ENCODE measurements around the gene GRM7.

GRM7 gene

DNA sequence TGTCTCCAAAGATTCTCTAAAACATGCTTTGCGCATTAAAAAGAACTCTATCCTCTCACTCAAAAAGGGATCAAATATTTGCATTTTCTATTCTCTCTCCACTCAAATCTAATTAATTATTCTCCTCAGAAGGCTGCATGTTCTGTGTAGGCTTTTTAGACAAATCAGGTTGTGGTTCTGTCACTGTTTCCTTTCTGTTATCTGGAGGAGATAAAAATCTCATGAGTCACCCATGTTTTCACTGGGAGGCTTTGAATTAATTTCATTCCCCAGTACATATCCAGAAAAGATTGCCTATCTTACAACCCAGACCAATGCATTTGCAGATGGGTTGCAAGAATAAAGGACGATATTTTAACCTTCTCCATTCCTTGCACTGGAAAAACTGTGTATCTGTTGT lies 446.5 kb downstream of the GRM7 start:
- TF ChIP-seq, protein P1, sequence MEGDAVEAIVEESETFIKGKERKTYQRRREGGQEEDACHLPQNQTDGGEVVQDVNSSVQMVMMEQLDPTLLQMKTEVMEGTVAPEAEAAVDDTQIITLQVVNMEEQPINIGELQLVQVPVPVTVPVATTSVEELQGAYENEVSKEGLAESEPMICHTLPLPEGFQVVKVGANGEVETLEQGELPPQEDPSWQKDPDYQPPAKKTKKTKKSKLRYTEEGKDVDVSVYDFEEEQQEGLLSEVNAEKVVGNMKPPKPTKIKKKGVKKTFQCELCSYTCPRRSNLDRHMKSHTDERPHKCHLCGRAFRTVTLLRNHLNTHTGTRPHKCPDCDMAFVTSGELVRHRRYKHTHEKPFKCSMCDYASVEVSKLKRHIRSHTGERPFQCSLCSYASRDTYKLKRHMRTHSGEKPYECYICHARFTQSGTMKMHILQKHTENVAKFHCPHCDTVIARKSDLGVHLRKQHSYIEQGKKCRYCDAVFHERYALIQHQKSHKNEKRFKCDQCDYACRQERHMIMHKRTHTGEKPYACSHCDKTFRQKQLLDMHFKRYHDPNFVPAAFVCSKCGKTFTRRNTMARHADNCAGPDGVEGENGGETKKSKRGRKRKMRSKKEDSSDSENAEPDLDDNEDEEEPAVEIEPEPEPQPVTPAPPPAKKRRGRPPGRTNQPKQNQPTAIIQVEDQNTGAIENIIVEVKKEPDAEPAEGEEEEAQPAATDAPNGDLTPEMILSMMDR (IDR thresholded peaks at IDR 0.05) = no peak
- Histone ChIP-seq H3K4me3 (no peak overlapping the region), H3K27ac (no peak overlapping the region)
- no peak for DNase-seq (ENCODE audit: low spot score)

DNA sequence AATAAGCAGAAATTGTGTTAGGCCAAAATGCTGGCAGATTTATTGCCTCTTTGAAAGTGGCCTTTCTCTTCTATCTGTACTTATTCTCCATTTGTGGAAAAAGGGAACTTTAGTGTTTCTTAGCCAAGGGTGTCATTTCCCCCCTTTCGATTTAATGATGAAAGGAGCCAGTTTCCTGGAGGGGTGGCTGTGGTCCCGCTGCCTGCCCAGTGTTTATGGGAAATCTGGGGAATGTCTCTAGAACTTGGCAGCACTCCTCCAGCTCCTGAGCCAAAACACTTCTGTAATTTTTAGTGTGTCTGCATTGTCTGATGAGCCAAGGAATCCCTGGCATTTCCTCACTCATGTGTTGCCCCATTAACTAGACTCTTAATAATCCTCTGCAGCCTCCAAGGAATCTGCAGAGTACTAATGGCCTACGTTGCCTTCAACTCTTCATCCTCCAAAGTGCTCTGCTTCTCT lies 448.8 kb downstream of the GRM7 start:
- TF ChIP-seq, protein P1 (IDR thresholded peaks at IDR 0.05) = no peak
- no peak overlapping the region for H3K27ac ChIP-seq
- H3K4me3 ChIP-seq = no peak overlapping the region
- no peak for DNase-seq (ENCODE audit: low spot score)

DNA sequence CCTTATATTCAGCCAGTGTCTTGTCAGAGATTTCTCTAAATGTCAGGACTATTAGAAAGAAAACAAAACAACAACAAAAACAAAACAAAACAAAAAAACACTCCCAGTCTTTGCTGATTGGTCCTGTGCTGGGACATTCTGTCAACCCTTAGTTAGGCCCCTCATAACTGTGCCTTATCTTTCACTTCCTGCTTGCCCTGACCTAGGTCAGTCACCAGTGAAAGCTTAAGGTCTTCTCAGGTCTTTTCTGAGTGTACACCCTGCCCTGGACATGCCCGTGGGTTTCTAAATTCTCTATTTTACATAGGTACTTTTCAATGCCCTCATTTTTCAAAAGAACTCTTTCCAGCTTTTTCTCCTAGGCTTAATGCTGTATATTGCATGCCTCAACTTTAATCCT lies 454.1 kb downstream of the GRM7 start:
- no peak for DNase-seq (ENCODE audit: low spot score)
- TF ChIP-seq, protein P1 (IDR thresholded peaks at IDR 0.05) = no peak
- Histone ChIP-seq H3K4me3 (no peak overlapping the region), H3K27ac (no peak overlapping the region)

DNA sequence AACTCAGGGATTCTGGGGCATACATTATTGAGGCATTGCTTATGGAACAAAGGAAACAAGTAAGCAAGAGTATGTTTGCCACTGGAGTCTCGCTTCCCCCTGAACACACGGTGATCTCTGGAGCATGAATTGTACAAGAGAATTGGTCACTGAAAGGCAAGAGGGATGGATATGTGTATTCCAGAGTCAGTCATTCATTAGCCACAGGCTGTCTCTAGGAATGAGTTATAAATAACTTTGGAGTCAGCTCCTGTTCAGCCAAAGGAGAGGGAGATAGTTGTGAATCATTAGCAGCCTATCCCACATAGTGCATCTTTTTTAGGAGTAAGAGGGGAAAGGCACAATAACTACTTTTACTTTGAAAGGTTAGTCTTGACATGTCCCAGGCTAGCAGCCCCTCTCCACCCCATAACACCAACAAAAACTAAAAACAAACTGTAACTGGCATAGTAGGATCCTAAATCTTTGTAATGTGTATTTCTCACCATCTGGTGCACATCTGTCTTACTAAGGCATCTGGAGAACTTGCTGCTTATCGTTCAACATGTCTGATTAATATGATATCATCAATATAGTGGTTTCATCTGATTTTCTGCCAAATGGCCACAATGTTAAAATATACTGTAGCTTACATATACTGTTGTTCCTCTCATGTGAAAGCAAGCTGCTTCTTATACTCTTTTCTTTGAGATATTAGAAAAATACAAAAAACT lies 462.2 kb downstream of the GRM7 start:
- DNase-seq (ENCODE audit: low spot score) = no peak
- Histone ChIP-seq H3K4me3 (no peak overlapping the region), H3K27ac (no peak overlapping the region)
- TF ChIP-seq, protein P1 (IDR thresholded peaks at IDR 0.05) = no peak

DNA sequence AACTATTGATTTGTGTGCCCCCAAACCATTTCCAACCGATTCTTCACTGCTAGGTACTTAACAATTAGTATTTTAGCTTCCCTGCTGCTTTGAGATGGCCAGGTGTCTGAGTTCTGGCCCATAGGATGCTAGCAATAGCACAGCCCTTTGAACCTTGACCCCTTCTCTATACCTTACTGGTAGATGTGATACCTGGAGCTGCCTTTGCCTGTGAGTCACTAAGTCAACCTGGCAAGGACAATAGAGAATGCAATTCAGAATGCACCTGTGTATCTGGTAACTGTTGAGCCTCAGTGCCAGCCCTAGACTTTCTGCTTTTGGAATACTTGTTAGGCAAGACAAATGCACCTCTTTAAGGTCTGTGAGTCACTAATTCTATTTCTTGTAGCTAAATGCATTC lies 467.4 kb downstream of the GRM7 start:
- no peak for DNase-seq (ENCODE audit: low spot score)
- Histone ChIP-seq H3K27ac (no peak overlapping the region), H3K4me3 (no peak overlapping the region)
- TF ChIP-seq, protein P1 (IDR thresholded peaks at IDR 0.05) = no peak

DNA sequence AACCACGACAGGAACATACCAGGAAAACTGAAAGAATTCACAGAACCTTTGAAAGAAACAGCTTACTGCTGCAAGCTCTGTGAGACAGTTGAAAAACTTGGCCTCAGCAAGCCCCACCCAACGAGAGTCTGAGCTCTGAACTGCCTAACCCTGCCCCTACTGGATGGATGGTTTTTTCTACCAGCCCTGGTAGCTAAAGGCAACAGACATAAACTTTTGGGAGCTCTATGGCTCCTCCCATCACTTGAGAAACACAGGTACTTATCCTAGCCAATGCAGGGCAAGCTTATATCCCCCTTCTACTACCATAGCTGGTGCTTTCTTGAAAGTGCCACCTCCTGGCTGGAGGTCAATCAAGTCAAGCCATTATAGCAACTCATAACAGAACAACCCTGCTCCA lies 471.8 kb downstream of the GRM7 start:
- TF ChIP-seq, protein P1 (IDR thresholded peaks at IDR 0.05) = no peak
- Histone ChIP-seq H3K4me3 (no peak overlapping the region), H3K27ac (no peak overlapping the region)
- DNase-seq (ENCODE audit: low spot score) = no peak

DNA sequence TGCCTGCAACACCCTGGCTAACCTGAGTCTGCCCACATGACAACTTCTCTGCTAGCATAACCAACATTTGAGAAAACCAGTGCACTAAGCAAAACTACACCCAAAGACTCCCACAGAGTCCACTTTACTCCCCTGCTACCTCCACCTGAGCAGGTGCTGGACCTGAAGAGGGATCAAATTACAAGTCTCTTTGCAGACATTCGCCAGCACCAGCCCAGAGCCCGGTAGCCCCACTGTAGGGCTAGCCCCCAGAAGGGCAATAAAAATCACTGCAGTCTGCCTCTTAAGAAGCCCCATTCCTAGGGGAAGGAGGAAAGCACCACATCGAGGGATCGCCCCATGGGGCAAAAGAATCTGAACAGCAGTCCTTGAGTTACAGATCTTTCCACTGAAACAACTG lies 472.2 kb downstream of the GRM7 start:
- no peak for DNase-seq (ENCODE audit: low spot score)
- Histone ChIP-seq H3K4me3 (no peak overlapping the region), H3K27ac (no peak overlapping the region)
- TF ChIP-seq, protein P1 (IDR thresholded peaks at IDR 0.05) = no peak
